Peyer's patch (tissue), 4 donors: ENCODE measurements around the gene GRAMD4.

Experiments
- POLR2A ChIP-seq, 2 donors: fragments of 450-650 bp; IDR thresholded peaks; one replicate each; pipeline ENCODE4 v1.5.1; 2017; ENCODE audit warnings: antibody characterized with exemption in 2 of 2, mild to moderate bottlenecking in 2 of 2, moderate library complexity in 2 of 2
- TF ChIP-seq, protein P1 (sequence below), 6 experiments: fragments of 450-650 bp in 4 of 6; fragments of 200-600 bp in 2 of 6; sonication (generic) in 1 of 6; IDR thresholded peaks; one replicate each; pipeline ENCODE4 v1.5.1; 2017 to 2019; ENCODE audit warnings: antibody characterized with exemption in 6 of 6, mild to moderate bottlenecking in 3 of 6, moderate library complexity in 1 of 6

- TF ChIP-seq, protein P1, sequence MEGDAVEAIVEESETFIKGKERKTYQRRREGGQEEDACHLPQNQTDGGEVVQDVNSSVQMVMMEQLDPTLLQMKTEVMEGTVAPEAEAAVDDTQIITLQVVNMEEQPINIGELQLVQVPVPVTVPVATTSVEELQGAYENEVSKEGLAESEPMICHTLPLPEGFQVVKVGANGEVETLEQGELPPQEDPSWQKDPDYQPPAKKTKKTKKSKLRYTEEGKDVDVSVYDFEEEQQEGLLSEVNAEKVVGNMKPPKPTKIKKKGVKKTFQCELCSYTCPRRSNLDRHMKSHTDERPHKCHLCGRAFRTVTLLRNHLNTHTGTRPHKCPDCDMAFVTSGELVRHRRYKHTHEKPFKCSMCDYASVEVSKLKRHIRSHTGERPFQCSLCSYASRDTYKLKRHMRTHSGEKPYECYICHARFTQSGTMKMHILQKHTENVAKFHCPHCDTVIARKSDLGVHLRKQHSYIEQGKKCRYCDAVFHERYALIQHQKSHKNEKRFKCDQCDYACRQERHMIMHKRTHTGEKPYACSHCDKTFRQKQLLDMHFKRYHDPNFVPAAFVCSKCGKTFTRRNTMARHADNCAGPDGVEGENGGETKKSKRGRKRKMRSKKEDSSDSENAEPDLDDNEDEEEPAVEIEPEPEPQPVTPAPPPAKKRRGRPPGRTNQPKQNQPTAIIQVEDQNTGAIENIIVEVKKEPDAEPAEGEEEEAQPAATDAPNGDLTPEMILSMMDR (IDR thresholded peaks at IDR 0.05): no peak
- no peak for TF ChIP-seq POLR2A (IDR thresholded peaks at IDR 0.05)
These were observed 54.7 kb downstream of the GRAMD4 start for GRCh38 chr22:46674906-46675305.
